Ectodermal cell (in vitro differentiated cells): ENCODE data around the gene FUT8.

Experiments
- H3K27ac ChIP-seq: 2 replicates; pipeline ENCODE4 v1.7.0; 2013; ENCODE audit warnings: mild to moderate bottlenecking, low read depth, low read length; ENCODE audit not compliant: insufficient read depth, poor library complexity, severe bottlenecking
- H3K27me3 ChIP-seq: 2 replicates; pipeline ENCODE4 v1.7.0; 2013; ENCODE audit warnings: mild to moderate bottlenecking, low read length; ENCODE audit not compliant: insufficient read depth, control insufficient read depth, poor library complexity, severe bottlenecking
- H3K36me3 ChIP-seq: one replicate; pipeline ENCODE4 v1.7.0; 2013; ENCODE audit warnings: low read length; ENCODE audit not compliant: control insufficient read depth, insufficient read depth
- H3K4me1 ChIP-seq: one replicate; pipeline ENCODE4 v1.7.0; 2013; ENCODE audit warnings: low read length; ENCODE audit not compliant: control insufficient read depth, insufficient read depth
- H3K4me3 ChIP-seq: 2 replicates; pipeline ENCODE4 v1.7.0; 2013; ENCODE audit warnings: low read depth, low read length, control low read depth; ENCODE audit not compliant: insufficient read depth
- H3K9me3 ChIP-seq: 2 replicates; pipeline ENCODE4 v1.7.0; 2013; ENCODE audit warnings: mild to moderate bottlenecking, low read length, moderate library complexity; ENCODE audit not compliant: control insufficient read depth
- WGBS, 2 experiments: methylation state at CpG; one replicate each; pipeline ENCODE4 v1.1.7; 2013; ENCODE audit warnings: missing lambda C conversion rate in 2 of 2; 5-methylcytosine and 5-hydroxymethylcytosine counted together

The FUT8 gene

DNA sequence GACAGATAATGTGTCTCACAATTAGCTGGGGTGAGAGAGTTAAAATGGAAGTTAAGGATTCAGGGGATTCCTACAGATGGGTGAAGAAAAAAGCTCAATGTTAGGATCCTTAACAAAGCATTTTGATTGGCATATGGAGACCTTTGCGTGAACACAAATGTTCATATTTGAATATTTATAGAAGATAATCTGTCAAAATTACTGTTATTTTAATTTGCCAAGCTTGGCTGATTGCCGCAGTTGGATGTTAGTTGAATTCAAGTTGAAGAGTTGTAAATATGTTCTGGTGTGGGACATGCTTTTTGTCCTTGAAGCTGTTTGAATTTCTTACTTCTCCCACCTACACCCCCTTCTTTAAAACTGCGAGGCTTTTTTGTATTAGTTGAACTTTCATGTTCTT is 91.2 kb downstream of the FUT8 start:
- no peaks in the 10 kb centered on the region for H3K9me3 ChIP-seq
- 83 to 88% methylated on average over 1 to 2 of the region's 3 CpGs for WGBS, 2 experiments
- H3K27me3 ChIP-seq = no peaks in the 10 kb centered on the region
- H3K4me1 ChIP-seq = no peaks in the 10 kb centered on the region
- H3K27ac ChIP-seq = no peak overlapping the region
- H3K36me3 ChIP-seq = no peaks in the 10 kb centered on the region
- no peak overlapping the region for H3K4me3 ChIP-seq

DNA sequence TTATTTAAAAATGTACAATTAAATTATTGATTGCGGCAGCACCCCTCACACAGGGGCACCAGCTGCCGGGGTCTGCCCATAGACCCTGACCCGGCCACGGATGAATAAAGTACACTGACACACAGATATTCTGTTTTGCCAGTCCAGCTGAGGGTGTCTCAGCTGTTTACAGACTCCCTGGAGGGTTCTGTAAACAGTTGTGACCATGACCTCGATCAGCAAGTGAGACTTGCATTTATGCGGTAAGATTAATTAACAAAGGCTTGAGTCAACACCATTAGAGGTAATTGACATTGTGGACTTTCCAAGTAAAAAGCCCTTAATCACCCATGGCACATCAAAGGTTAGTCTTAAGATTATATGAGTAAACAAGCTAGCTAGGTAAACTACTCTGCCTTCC is 94.3 kb downstream of the FUT8 start:
- no peak overlapping the region for H3K27ac ChIP-seq
- no peaks in the 10 kb centered on the region for H3K27me3 ChIP-seq
- H3K4me3 ChIP-seq = no peak overlapping the region
- no peaks in the 10 kb centered on the region for H3K4me1 ChIP-seq
- 61 to 64% methylated on average over 6 of the region's 6 CpGs for WGBS, 2 experiments
- H3K9me3 ChIP-seq = no peaks in the 10 kb centered on the region
- no peaks in the 10 kb centered on the region for H3K36me3 ChIP-seq

DNA sequence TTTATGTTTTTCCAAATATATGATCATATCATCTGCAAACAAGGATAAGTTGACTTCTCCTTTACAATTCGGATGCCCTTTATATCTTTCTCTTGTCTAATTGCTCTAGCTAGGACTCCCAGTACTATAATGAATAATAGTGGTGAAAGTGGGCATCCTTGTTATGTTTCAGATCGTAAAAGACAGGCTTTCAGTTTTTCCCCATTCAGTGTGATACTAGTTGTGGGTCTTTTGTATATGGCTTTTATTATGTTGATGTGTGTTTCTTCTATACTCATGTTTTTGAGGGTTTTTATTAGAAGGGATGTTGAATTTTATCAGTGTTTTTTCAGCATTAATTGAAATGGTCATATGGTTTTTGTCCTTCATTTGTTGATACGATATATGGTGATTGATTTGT is 97.3 kb downstream of the FUT8 start:
- H3K27ac ChIP-seq = no peak overlapping the region
- WGBS, 2 experiments = 92 to 93% methylated on average over 3 of the region's 3 CpGs
- no peak overlapping the region for H3K4me3 ChIP-seq
- no peaks in the 10 kb centered on the region for H3K27me3 ChIP-seq
- no peaks in the 10 kb centered on the region for H3K4me1 ChIP-seq
- no peaks in the 10 kb centered on the region for H3K9me3 ChIP-seq
- H3K36me3 ChIP-seq = no peaks in the 10 kb centered on the region

DNA sequence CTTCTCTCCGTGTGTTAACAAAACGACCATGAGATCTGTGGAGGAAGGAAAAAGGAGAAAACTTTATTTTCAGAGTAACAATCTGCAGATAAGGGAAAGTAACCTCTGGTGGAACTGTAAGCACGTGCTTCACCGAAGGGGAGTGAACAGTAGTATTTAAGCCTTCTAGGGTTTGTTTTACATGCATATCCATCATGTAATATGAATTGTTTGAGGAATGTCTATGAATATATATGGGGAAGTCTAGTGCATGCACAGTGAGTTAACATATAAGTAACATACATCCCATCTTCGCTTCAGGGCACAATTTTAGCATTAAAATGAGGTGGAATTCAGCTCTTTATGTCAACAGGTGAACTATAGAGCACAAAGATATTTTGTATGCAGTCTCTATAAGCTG is 101.1 kb downstream of the FUT8 start:
- H3K27ac ChIP-seq = no peak overlapping the region
- no peak overlapping the region for H3K4me3 ChIP-seq
- no peaks in the 10 kb centered on the region for H3K36me3 ChIP-seq
- H3K4me1 ChIP-seq = no peaks in the 10 kb centered on the region
- no peaks in the 10 kb centered on the region for H3K9me3 ChIP-seq
- 97 to 99% methylated on average over 5 of the region's 5 CpGs for WGBS, 2 experiments
- H3K27me3 ChIP-seq = no peaks in the 10 kb centered on the region

DNA sequence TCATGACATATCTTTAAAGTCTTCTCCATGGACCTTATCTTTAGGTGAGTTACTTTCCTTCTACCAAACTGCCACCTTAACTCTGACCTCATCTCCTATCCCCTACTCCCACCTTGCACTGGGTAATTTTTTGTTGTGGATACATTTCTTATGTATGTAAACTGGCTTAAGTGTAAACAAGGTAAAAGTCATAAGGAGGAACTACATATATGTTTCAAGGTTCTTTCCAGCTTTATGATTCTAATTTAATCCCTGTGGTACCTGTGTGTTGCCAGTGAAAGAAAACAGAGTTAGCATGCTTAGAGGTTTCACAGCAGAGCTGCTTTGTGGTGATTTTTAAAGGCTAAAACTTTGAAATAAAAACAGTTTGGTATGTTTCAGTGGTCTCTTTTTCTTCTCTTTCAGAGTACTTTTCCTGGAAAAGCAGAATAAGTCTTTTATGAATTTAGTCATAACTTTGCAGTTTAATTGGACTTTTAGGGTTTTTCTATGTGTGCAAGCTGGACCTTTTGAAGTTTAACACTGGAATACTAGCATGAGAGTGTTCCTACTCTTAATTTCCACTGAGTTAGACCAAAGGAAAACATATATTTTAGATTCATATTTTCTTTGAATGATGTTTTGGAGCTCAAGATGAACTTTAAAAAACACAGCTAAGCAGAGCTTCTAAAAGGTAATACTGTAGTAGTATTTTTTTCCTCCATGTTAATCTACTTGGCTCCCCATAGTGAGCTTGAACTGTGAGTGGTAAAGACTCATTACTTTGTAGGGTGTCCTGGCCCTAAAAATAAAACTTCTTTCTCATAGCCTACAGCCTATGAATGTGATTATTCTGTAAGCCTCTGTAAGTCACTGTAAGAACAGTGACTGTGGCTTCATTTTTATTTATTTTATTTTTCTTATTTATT is 105.4 kb downstream of the FUT8 start:
- no peak overlapping the region for H3K4me3 ChIP-seq
- H3K27ac ChIP-seq = no peak overlapping the region
- no peaks in the 10 kb centered on the region for H3K4me1 ChIP-seq
- no peaks in the 10 kb centered on the region for H3K27me3 ChIP-seq
- no peaks in the 10 kb centered on the region for H3K36me3 ChIP-seq
- H3K9me3 ChIP-seq = no peaks in the 10 kb centered on the region

DNA sequence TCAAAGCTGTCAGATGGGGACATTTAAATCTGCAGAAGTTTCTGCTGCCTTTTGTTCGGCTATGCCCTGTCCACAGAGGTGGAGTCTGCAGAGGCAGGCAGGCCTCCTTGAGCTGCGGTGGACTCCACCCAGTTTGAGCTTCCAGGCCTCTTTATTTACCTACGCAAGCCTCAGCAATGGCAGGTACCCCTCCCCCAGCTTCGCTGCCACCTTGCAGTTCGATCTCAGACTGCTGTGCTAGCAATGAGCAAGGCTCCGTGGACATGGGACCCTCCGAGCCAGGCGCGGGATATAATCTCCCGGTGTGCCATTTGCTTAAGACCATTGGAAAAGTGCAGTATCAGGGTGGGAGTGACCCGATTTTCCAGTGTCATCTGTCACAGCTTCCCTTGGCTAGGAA is 115.5 kb downstream of the FUT8 start:
- Histone ChIP-seq H3K4me1 (no peaks in the 10 kb centered on the region), H3K27ac (no peak overlapping the region), H3K9me3 (no peaks in the 10 kb centered on the region), H3K27me3 (no peaks in the 10 kb centered on the region), H3K4me3 (no peak overlapping the region), H3K36me3 (no peaks in the 10 kb centered on the region)
- WGBS, 2 experiments = 97% methylated on average over 11 of the region's 11 CpGs

DNA sequence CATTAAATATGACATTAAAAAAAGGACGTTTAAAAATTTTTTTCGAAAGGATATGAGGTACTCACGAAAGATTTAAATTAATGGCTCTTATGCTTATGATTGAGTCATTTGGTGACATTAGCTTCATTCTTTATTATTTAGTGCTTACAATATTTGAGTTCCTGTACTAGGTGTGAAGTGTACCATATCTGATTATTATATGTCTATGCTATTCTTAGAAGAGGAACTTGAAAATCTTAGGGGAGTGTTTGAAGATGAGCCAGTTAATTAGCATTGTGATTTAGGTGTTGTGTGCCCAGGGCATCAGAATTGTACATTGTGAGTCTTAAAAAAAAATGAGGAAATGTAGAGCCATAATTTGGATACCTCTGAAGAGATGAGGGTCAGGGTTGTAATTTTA is 118.6 kb downstream of the FUT8 start:
- Histone ChIP-seq H3K27ac (no peak overlapping the region), H3K36me3 (no peaks in the 10 kb centered on the region), H3K4me1 (no peaks in the 10 kb centered on the region), H3K4me3 (no peak overlapping the region), H3K27me3 (no peaks in the 10 kb centered on the region), H3K9me3 (no peaks in the 10 kb centered on the region)
- WGBS, 2 experiments = 91 to 97% methylated on average over 3 of the region's 3 CpGs

DNA sequence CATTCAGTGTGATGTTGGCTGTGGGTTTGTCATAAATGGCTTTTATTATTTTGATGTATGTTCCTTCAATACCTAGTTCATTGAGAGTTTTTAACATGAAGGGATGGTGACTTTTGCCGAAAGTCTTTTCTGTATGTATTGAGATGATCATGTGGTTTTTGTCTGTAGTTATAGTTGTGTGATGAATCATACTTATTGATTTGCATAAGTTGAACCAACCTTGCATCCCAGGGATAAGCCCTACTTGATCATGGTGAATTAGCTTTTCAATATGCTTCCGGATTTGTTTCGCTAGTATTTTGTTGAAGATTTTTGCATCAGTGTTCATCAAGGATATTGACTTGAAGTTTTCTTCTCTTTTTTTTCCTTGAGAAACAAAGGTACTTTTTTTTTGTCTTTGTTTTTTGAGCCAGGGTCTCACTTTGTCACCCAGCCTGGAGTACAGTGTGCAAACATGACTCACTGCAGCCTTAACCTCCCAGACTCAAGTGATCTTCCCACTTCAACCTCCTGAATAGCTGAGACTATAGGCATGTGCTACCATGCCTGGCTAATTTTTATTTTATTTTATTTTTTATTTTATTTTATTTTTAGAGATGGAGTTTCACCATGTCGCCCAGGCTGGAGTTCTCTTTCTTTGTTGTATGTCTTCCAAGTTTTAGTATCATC is 121.3 kb downstream of the FUT8 start:
- no peaks in the 10 kb centered on the region for H3K36me3 ChIP-seq
- no peak overlapping the region for H3K27ac ChIP-seq
- H3K27me3 ChIP-seq = no peaks in the 10 kb centered on the region
- no peaks in the 10 kb centered on the region for H3K4me1 ChIP-seq
- H3K4me3 ChIP-seq = no peak overlapping the region
- WGBS, 2 experiments = 93% methylated on average over 4 of the region's 4 CpGs
- no peaks in the 10 kb centered on the region for H3K9me3 ChIP-seq

DNA sequence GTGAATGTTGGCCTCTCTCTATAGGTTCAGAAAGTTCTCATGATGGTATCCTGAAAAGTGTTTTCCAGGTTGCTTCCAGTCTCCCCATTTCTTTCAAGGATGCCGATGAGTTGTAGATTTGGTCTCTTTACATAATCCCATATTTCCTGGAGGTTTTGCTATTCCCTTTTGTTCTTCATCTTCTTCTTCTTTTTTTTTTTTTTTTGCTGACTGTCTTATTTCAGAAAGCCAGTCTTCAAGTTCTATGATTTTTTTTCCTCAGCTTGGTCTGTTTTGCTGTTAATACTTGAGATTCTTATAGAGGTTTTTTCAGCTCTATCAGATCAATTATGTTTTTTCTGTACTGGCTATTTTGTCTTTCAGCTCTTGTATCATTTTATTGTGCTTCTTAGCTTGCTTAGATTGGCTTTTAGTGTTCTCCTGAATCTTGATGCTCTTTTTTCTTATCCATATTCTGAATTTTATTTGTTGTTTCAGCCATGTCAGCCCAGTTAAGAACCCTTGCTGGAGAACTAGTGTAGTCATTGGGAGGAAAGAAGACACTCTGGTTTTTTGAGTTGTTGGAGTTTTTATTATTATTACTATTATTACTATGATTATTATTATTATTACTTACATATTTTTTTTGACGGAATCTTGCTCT is 124.4 kb downstream of the FUT8 start:
- Histone ChIP-seq H3K36me3 (no peaks in the 10 kb centered on the region), H3K4me1 (no peaks in the 10 kb centered on the region), H3K9me3 (no peaks in the 10 kb centered on the region), H3K27ac (no peak overlapping the region), H3K4me3 (no peak overlapping the region), H3K27me3 (no peaks in the 10 kb centered on the region)
- 95 to 100% methylated on average over 1 to 2 of the region's 2 CpGs for WGBS, 2 experiments

DNA sequence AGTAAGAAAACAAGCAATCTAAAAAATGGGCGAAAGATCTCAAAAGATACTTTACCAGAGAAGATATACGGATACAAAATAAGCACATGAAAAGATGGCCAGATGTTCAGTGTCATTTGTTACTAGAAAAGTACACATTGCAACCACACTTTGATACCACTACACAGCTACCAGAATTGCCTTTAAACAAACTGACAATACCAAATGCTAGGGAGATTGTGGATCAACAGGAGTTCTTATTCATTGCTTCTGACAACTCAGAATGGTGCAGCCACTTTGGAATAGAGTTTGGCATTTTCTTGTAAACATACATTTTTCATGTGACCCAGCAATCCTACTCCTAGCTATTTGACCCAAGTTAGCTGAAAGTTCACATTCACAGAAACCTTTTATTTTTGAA is 136.3 kb downstream of the FUT8 start:
- H3K4me1 ChIP-seq = no peaks in the 10 kb centered on the region
- H3K4me3 ChIP-seq = no peak overlapping the region
- WGBS, 2 experiments = 85 to 92% methylated on average over 2 of the region's 2 CpGs
- no peaks in the 10 kb centered on the region for H3K9me3 ChIP-seq
- H3K36me3 ChIP-seq = no peaks in the 10 kb centered on the region
- H3K27ac ChIP-seq = no peak overlapping the region
- H3K27me3 ChIP-seq = no peaks in the 10 kb centered on the region
